CD4-positive, alpha-beta T cell treated with Interleukin-21 for 1 hour (primary cell): ENCODE measurements around the gene TRPC3.

Source experiments
- DNase-seq: peaks from one replicate; pipeline ENCODE4 v3.0.0-alpha.2; 2020

The TRPC3 gene

GRCh38 chr4:121951521-121952110, at the start of gene TRPC3:
TRPC3 (minus strand) TSS chr4:121952060; CDS start chr4:121951680, 380 bp downstream.
- peak; percentile 17 for DNase-seq

GRCh38 chr4:122000849-122001248, 49.0 kb upstream of the TRPC3 start:
- DNase-seq = no peak

GRCh38 chr4:121998024-121998423, 46.2 kb upstream of the TRPC3 start:
- peak; percentile 8 for DNase-seq

DNA sequence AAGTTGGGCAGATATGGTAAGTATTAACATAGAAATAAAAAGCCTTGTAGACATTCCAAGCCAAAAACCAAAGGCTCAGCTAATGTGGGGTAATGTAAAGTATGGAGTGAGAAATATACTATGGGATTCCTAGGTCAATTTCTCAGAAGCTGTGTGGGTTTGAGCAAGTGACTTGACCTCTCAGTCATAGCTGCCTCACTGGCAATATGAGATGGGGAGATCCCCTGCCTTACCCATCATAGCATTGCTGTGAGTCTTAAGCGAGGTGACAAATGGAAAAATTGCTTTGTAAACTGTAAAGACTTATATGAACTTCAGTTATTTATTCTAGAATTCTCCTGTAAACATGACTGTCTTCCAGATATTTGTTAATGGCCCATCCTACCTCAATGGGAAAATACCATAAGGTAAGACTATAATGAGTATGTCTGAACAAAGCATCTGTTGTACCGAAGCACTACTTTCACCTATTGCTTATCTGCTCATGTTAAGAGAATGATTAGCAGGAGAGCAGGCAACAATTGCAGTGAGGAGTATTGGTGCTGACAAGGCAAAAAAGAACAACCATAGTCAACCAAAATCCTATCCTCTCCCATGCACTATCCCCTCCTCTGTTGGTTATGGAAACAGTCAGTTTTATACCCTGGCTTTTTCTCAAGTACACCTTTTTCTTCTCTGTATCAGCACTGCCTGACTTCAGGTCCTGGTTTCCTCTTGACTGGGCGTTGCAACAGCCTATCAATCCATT, 44.1 kb upstream of the TRPC3 start:
- DNase-seq = no peak

GRCh38 chr4:121991968-121992367, 40.1 kb upstream of the TRPC3 start:
- no peak for DNase-seq

GRCh38 chr4:121990489-121990888, 38.6 kb upstream of the TRPC3 start:
- no peak for DNase-seq

DNA sequence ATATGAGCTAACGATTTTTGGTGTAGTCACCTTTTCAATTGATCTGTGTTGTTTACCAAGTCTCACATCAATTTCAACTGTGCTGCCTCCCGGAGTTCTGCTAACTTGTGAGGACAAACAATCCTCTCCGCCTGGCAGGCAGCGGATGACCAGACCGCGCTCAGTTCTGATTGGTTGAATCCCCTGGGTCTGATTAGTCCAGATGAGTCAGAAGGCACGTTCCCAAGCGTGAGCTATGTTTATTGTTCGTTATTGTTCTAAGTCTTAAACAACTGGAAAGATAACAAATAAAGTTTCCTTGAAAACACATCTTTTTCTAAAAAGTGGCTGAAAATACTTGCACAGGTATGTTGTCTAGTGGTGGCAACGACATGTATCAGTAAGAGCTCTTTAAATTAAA, 37.9 kb upstream of the TRPC3 start:
- DNase-seq = no peak

DNA sequence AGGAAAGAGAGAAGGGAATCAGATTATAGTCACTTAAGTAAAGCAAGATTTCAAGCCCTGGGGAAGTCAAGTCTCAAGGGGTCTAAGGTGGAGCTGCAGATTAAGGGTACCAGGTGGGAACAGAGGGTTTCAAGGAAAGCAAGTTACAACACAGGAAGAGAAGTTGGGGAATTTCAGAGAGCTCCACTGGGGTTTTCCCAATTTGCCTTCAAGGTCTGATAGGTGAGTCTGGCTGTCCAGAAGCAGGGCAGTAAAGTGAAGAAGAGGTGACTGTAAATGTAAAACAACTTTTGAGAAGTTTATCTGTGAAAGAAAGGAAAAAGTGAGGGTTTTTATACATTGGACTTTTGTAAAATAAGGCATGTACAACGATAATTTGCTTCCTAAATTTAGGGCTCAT, 37.1 kb upstream of the TRPC3 start:
- no peak for DNase-seq

GRCh38 chr4:121980643-121981042, 28.8 kb upstream of the TRPC3 start:
- no peak for DNase-seq

- no peak for DNase-seq
These were observed 26.3 kb upstream of the TRPC3 start for GRCh38 chr4:121978172-121978516.

GRCh38 chr4:121977251-121978171, 25.7 kb upstream of the TRPC3 start:
- DNase-seq = peak; percentile 34

DNA sequence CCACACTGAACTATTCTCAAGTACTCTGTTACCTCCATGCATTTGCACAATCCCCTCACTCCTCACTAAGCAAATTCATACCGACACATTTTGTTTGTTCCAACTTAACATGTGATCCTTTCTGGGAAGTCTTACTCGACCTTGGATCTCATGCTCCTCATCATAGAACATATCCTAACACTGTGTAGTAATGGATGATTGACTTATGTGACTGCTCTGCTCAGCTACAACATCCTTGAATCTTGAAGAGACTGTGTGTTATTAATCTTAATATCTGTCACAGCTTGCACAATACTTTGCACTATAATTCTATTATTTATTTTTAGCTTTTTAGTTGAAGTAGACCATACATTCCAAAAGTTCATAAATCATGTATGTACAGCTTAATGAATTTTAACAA, 23.9 kb upstream of the TRPC3 start:
- DNase-seq = no peak

- no peak for DNase-seq
These were observed 22.0 kb upstream of the TRPC3 start for GRCh38 chr4:121973816-121974215.

DNA sequence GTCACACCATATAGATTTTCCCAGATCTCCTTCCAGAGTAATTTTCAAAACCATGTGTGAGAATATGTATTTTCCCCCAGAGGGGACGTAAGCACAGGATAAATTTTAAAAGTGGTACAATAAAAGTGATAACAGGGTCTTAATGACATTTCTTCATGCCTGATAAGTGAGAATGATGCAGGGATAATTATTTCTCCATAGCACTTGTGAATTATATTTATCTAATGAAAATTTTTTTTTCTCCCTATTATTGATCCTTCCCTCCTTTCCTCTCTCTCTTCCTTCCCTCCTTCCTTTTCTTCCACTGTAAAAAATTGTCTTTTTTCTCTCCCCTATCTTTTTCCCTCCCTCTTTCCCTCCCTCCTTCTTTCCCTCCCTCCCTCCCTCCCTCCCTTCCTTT, 17.0 kb upstream of the TRPC3 start:
- no peak for DNase-seq

GRCh38 chr4:121964958-121965357, 13.1 kb upstream of the TRPC3 start:
- DNase-seq = no peak

DNA sequence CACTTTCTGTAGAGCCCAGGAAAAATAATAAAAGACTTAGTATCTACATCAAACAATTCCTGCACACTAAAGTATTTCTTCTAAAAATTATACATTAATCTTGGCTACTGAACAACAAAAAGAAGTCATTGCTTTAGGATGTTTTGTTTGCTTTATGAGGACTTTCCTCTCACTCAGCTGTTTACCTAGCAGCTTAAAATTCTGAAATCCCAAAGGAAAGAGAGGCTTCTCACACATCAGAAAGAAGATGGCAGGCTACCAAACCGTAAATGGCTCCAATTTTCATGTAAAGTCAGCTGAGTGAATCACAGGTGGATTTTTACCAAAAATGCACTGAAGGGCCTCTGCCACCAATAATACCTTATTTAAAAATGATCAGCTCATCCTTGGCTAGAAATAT, 9.0 kb upstream of the TRPC3 start:
- no peak for DNase-seq

DNA sequence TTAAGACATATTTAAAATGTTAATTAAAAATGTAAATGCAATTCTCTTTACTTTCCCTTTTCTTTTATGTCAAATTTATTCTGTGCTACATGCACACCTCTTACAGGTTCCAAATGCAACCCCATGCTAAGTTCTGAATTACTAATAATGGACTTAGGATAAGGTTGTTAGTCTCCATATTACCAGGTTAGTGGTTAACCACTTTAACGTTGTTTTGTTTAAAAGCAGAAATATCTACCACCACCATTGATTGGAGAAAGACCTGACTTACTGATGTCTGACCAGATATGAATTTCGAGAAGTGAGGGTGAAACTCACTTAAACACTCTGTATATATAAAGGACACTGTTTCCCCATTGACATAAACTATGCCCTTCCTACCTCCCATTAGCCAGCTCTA, 6.9 kb upstream of the TRPC3 start:
- no peak for DNase-seq

DNA sequence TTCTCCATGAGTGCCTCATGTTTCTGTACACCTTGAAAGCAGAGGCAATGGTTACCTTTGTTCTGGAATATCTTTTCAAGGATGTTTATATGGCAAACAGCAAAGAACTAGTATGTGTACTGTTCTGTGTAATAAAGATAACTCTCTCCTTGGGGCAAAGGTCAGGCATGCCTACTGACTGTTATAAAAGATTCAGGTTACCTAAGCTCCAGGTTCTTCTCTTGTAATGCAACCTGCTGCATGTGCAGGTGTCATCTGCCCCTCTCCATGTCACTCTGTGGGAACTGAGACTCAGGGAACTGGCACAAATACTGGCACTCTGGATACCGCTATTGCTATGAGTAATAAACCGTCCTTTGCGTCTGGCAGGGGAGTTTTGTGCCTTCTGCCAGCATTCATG, 5.4 kb upstream of the TRPC3 start:
- DNase-seq = no peak

- no peak for DNase-seq
These were observed 2.0 kb upstream of the TRPC3 start for GRCh38 chr4:121953860-121954259.

DNA sequence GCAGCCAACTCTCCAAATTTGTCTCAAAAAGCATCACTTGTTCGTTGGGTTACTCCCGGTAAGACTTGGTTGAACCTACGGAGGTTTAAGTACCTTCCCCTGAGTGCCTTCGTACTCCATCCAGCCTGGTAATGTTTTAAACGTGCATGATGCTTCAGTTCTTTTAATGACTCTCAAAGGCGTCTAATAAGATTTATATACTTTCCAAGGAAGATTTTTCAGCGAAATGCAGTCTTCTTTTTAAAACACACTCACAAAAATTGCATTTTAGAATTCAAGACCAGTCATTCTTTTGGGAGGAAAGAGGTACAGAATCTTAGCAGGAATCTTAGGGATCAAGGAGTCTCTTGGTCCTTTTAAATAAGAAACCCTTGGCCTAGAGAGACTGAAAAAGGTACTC, 430 bp upstream of the TRPC3 start:
- DNase-seq = no peak

- DNase-seq = peak; percentile 16
These were observed 960 bp downstream of the TRPC3 start for GRCh38 chr4:121950680-121951520.

- peak; percentile 81 for DNase-seq
These were observed 1.6 kb downstream of the TRPC3 start for GRCh38 chr4:121950212-121950679.

- DNase-seq = no peak
These were observed 5.2 kb downstream of the TRPC3 start for GRCh38 chr4:121946644-121947043.
